VCaP (cell line): ENCODE data around the gene CALD1.

ENCODE experiments used
- H3K27ac ChIP-seq: fragments of 450-650 bp; 2 replicates; pipeline ENCODE4 v1.5.1; 2017
- TF ChIP-seq, protein P1 (sequence below): fragments of 450-650 bp; conservative IDR thresholded peaks from 2 replicates; pipeline ENCODE4 v1.5.1; 2017; ENCODE audit warnings: mild to moderate bottlenecking, moderate library complexity

The CALD1 gene

DNA sequence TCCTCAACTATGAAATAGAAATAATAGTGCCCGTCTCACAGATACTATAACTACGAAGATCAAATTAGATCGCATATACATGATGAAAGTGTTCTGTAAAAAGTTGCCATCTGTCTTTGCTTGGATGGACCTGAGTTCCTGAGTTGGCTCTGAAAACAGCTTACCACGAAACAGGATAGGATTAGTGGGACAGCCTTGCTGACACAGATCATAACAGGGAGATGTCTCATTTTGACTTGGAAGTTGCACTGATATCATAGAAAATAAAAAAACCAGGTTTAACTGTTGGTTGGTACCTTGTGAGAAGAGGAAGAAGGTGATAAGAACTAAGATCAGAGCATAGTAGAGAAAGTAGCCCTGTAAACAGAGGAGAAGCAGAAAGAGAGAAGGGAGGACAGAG is 127.6 kb downstream of the CALD1 start:
- no peak overlapping the region for H3K27ac ChIP-seq
- TF ChIP-seq, protein P1, sequence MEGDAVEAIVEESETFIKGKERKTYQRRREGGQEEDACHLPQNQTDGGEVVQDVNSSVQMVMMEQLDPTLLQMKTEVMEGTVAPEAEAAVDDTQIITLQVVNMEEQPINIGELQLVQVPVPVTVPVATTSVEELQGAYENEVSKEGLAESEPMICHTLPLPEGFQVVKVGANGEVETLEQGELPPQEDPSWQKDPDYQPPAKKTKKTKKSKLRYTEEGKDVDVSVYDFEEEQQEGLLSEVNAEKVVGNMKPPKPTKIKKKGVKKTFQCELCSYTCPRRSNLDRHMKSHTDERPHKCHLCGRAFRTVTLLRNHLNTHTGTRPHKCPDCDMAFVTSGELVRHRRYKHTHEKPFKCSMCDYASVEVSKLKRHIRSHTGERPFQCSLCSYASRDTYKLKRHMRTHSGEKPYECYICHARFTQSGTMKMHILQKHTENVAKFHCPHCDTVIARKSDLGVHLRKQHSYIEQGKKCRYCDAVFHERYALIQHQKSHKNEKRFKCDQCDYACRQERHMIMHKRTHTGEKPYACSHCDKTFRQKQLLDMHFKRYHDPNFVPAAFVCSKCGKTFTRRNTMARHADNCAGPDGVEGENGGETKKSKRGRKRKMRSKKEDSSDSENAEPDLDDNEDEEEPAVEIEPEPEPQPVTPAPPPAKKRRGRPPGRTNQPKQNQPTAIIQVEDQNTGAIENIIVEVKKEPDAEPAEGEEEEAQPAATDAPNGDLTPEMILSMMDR, result no peak

DNA sequence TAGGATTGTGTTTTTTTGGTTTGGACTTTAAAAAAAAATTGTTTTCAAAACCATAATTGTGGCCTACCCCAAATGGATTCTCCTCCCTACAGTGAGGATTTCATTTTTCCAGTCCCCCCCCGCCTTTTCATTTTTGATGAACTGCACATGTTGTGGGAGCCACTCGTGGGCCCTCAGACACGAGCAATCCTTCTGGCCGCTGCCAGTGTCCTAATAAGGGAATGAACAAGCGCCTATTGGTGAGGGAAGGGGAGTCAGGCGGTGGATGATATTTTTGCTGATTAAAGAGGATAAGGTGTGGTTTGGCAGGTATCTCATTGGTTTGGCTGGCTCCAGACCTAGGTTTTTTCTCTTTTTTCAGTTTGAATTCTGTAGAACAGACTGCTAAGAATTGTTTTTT is 128.2 kb downstream of the CALD1 start:
- H3K27ac ChIP-seq, result no peak overlapping the region
- TF ChIP-seq, protein P1, result no peak

GRCh38 chr7:134908289-134908688 is 128.9 kb downstream of the CALD1 start:
- TF ChIP-seq, protein P1, result no peak
- H3K27ac ChIP-seq, result no peak overlapping the region

DNA sequence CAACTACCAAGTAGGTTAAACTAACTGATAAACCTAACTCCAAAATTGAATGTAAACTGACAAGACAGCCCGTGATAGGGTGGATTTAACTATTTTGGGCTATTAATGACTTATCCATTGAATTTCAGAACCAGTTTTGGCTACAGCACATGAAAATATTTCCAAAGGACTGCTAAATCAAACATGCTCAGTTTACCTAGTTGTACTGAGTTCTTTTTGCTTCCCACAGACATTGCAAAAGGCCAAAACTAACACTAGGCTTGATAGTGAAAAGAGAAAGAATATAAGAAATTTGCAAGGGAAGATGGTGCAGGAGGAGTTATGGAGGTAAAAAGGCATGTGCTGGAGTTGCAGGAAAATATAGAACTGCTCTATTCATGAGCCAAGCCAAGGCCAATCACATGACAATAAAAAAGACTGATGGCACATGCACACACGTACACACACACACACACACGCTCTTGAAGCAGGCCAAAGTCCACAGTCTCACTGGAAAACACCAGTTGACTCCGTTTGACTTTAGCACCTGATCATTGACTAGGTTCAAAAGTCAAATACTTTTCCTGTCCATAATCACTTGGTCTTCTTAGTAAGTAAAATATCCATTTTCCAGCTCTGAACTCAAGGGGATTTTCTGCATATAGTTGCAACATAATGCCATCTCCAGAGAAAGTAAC is 130.9 kb downstream of the CALD1 start:
- no peak overlapping the region for H3K27ac ChIP-seq
- TF ChIP-seq, protein P1, result no peak

- no peak overlapping the region for H3K27ac ChIP-seq
- TF ChIP-seq, protein P1, result no peak
Measured at GRCh38 chr7:134910968-134911367, 131.5 kb downstream of the CALD1 start.

DNA sequence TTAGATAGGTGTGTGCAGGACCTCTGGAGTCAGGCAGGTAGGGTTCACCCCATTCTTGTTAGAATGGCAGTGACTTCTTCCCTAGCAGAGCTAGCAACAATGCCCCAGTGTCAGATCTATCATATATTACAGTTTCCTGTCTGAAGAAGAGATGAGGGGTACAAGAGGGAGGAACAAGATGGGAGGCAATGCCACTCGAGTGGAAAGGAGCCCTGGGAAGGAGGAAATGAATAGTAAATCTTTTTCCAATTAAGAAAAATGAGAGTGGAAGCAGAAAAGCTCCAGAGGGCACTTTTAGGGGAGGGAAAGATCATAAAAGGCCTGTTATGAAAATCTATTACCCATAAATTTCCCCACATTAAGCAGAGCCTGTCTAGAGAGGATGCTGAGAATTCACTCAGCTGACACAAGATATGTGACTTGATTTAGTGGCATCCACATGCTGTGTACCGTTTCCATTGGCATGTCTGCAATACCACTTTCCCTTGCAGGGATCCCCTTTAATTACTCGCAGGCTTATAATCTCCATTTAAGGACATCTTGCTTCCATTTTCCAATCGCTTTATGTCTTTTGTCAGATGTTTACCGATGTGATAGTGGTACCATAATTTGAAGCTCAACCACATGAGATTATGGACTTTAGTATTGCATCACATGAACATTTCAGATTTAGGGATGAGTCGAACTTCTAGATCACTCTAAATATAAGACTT is 136.9 kb downstream of the CALD1 start:
- TF ChIP-seq, protein P1, result no peak
- no peak overlapping the region for H3K27ac ChIP-seq

- TF ChIP-seq, protein P1, result no peak
- H3K27ac ChIP-seq, result no peak overlapping the region
Measured at GRCh38 chr7:134919240-134919641, 139.8 kb downstream of the CALD1 start.
